T-helper 2 cell treated with Interferon-gamma antibody and Interleukin-4, amounts not matched to agents 100 ng/mL and 5 ng/mL, for 36 hours (primary cell): Measurements from ENCODE around the gene TMEM119. TPM values are rescaled to one million over a fixed set of nuclear protein-coding genes. Genes with fewer than 3 reads are reported as not detected.
"Not testable (repeated sequence)": the region's sequence is repeated elsewhere in the genome, so short reads cannot be mapped to it uniquely, and the experiment has no call there.

Source experiments
- intact Hi-C: fragments of 100-400 bp; cut with micrococcal nuclease; formaldehyde crosslinking; loops from one replicate; pipeline ENCODE4 v1.15.1; 2023
- total RNA-seq: library from RNA; stranded (reverse); gene quantifications from 2 replicates; pipeline ENCODE4 v1.2.3, GENCODE V29; 2022

Gene TMEM119
- total RNA-seq, 1 donor from 2014 or later, result 0.41 TPM

DNA sequence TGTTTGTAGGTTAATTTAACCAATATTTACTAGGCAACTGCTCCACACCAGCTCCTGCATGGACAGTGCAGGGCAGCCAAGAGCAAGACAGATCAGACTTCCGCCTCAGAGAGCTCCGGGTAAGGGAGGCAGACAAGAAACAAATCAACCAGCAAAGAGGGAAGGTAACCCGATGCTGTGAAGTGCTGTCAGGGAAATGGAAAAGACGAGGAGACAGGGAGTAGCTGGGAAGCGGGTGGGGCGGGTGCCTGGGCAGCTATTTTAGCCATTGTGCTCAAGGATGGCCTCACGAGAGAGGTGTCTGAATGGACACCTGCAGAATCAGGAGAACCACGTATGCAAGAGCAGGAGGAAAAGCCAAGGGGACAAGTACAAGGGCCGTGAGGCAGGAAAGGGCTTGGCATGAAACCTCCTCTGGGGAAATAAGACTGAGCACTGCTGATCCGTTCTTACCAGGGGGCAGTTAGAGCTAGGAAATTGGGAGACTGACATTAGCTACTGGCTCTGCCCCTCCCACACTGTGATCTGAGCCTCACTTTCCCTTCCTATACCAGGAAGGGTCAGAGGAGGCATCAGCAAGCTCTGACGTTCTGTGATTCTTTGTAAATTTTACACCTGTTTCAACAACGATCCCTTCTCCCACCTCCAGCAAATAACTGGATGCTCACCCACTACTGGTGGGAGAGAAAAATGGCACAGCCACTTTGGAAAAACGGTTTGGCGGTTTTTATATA, 6.5 kb upstream of the TMEM119 start:
- intact Hi-C loops, result no loop called here

GRCh38 chr12:108603743-108604142, 5.9 kb upstream of the TMEM119 start:
- intact Hi-C loops, result no loop called here

- intact Hi-C loops, result no loop called here
These were observed 5.3 kb upstream of the TMEM119 start for GRCh38 chr12:108602976-108603704.

DNA sequence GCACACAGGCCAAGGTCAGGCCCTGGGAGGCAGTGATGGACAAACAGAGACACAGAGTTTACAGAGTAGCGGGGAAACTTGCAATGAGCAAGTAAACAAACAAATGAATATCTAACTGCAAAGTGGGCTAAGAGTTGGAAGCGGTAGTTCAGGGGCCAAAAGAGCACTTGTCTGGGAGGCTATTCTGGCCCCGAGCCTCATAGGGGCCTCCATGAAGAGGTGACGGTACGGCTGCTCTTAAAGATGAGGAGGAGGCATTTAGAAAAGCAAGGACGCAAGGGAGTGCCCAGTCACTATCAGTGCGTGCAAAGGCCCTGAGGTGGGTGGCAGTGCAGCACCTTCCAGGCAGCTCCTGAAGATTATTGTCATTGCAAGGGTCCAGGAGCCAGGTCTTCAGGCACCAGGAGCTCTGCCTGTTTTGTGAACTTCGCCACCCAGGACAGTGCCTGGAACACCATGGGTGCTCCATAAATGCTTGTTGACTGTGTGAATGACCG, 4.4 kb upstream of the TMEM119 start:
- intact Hi-C loops, result no loop called here

DNA sequence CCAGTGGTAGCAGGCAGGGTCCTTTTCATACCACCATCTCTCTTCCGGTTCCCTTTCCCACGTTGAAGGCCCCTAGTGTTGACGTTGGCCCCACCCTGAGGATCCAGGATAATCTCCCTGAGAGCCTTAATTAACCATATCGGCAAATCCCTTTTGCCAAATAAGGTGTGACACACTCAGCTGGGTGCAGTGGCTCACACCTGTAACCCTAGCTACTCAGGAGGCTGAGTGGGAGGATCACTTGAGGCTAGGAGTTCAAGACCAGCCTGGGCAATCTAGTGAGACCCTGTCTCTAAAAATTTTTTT, 2.8 kb upstream of the TMEM119 start:
- intact Hi-C loops, result no loop called here

GRCh38 chr12:108599948-108600701, 2.2 kb upstream of the TMEM119 start:
- intact Hi-C loops, result no loop called here

DNA sequence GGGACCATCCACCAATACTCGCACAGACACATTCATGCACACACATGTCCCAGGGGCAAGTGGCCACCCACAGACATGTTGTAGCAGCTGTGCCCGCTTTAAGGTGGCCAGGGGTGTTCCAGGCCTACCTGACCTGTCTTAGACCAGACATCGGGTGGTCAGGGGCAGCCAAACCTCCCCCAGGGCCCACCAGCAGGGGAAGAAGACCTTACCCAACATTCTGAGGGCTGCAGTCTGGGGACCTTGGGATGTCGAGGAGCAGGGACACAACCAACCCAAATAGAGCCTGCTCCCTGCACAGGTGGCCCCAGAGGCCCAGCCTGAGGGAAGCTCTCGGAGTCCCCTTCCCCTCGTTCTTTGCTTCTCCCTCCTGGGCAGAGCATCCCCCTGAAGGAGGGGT, 1.7 kb upstream of the TMEM119 start:
- intact Hi-C loops, result no loop called here

DNA sequence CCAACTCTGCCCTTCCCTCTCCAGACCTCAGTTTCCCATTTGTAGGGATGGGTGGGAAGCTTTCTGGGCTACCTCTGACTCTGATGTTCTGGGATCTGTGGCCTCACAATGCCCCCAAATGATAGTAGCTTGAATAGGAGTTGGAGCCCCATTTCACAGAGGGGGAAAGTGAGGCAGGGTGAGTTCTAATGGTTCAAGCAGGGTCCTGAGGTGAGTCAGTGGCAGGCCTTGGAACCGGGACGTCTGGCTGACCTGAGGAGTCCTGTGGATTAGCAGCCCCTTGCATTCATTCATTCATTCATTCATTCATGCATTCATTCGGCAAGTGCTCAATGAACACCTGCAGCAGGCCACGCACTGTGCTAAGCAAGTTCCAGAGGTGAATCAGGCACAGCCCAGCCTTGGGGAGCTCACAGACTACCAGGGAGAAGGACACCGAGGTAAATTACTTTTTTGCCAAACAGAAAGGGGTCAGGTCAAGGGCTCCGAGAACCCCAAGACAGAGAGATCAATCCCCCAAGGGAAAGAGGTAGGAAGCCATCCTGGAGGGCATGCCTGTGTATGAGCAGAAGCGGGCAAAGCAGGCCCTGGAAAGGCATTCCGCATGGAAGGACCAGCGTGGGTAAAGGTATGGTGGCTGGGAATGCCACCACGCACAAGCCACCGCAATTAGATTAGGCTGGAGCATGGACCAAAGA, 818 bp upstream of the TMEM119 start:
- intact Hi-C loops, result no loop called here

DNA sequence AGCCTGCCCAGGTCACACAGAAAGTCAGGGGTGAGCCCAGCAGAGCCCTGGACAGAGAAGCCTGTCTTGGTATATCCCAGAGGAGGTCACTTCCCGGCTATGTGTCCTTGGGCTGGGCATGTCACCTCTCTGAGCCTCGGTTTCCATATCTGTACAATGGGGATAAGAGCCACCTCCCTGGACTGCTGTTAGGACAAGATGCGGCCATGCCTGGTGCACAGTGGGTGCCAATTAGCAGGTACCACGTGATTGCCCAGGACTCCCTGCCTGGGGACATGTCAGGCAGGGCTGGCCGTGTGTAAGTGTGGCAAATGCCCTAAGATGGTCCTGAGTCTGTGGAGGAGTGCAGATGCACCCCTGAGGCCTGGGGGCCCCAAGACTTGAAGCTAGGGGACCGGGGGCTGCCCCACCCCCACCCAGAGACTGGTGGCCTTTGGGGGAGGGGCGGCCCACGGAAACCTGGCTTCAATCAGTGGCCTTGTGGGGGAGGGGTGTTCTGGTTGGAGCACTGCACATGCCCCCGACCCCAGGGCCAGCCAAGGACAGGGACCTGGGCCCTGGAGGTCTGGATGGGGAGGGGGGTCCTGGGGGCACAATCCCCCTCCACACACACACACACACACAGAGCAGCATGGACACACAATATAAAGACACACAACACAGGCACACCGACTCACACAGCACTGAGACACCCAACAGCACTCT, 878 bp downstream of the TMEM119 start:
- intact Hi-C loops, result no loop called here

DNA sequence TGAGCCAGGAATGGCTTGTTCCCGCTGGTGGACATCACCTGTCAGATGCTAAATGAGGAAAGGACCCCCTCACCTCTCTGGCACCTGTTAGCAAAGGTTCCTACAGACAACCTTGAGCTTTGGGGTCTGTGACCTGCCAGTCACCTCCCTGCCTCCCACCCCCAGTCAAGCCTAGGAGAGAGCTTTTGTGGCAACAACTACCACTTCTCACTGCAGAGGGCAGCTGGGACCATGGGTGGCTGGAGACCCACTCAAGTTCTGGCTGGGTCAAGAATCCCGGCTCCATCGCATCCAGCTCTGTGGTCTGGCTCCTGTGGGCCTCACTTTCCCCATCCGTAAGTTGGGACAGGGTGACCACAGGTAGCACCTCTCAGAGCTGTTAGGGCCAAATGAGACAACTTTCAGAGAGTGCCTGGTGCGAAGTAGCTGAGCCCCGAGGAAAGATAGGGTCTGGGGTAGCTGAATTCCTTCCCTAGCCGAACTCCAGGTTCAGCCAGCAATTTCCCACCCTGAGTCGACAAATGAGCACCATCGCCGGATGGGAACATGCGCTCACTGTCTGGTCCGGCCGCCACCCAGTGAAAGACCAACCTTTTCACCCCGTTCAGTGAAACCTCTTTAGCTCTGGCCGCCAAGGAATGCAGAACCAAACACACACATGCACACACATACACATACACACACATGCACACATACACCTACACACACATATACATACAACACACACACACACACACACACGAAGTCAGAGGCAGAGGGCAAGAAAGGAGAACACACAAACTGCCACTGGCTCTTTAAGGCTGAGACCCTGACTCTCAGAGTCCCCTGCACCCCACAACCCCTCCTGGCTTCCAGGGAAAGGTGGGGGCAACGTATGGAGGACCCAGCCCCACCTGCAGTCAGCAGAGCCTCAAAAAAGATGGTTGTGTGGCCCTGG, 1.9 kb downstream of the TMEM119 start:
- intact Hi-C loops, result no loop called here

DNA sequence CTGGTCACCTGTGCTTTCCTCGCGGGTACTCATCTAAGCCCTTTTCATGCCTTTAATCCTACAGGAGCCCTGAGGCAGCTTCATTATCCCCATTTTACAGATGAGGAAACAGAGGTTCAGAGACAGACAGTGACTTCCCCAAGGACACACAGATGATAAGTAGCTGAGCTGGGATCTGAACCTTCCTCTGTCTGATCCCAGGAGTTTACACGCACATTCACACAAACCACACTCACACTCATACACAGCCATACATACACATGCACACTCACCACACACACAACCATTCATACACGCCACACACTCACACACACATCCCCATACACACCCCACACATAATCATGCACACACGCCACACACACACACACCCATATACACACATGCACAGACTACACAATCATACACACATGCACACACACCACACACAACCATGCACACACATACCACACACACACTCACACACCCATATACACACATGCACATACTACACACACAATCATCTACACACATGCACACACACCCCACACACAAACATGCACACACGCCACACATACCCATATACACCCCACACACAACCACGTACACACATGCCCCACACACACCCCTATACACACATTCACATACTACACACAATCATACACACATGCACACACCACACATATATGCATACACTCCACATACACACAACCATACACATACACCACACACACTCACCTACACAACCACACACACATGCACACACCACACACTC, 2.7 kb downstream of the TMEM119 start:
- intact Hi-C loops, result no loop called here

- intact Hi-C loops, result no loop called here
These were observed 3.5 kb downstream of the TMEM119 start for GRCh38 chr12:108594323-108594903.

DNA sequence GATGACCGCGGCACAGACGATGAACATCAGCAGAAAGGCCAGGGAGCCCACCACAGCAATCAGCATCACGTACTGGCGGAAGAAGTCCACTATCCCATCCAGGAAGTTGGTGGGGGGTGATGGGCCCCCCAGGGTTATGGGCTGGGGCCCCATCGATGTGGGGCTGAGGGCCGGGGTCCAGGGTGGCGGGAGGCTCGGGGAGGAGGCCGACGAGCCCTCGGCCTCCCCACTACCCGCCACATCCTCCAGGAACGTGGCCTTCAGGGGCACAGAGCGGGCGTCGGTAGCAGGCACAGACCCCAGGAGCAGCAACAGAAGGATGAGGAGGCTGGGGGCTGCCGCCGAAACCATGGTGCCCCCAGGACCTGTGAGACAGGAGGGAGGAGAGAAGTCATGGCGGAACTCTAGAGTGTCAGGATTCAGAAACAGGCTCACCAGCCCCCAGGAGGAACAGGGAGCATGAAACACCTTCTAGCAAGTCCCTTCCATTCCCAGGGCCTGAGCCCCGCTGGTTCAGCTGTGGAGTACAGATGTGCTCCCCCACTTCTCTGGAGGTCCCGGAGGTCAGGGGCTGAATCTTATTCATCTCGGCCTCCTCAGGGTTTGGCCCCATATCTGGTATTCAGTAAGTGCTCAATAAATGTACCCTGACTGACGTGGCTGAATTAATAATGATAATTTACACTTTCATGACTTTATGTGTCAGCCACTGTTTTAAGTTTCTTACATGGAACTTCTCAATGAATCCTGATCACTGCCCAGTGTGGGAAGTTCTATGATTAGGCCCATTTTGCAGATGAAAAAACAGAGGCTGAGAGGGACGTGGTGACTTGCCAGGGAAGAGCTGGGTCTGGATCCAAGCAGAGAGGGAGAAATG, 5.6 kb downstream of the TMEM119 start:
- intact Hi-C loops, result no loop called here

DNA sequence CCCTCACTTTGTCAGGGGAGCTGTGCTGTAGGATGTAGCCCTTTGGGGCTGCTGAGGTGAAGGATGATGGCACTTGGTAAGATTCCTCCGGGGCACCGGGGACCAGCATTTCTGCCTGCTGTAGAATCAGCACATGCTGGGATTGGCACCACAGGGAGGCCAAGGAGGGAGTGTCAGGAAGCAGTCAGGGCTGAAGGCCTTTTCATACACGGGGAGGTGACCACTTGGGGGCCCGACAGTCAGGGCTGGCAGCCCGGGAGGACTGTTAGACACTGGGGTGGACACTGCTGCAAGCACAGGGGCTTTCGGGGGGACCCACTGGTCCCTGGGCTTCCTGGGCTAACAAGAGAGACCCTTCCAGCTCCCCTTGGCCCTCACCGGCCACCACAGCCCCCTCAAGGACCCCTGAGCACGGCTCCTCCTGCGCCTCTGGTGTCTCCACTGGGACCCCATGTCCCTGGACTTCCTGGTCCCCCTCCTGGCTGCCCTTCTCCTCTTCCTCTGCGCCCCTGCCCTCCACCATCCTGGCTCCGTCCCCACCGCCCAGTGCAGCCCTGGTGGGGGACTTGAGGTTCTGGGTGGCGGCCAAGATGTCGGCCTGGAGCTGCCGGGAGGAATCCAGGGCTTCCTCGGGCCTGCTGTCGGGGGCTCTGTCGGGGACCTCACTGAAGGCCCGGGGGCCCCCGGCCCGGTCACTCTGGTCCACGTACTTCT, 6.5 kb downstream of the TMEM119 start:
- intact Hi-C loops, result no loop called here

GRCh38 chr12:108590463-108590862, 7.4 kb downstream of the TMEM119 start:
- intact Hi-C loops, result not testable (repeated sequence)

DNA sequence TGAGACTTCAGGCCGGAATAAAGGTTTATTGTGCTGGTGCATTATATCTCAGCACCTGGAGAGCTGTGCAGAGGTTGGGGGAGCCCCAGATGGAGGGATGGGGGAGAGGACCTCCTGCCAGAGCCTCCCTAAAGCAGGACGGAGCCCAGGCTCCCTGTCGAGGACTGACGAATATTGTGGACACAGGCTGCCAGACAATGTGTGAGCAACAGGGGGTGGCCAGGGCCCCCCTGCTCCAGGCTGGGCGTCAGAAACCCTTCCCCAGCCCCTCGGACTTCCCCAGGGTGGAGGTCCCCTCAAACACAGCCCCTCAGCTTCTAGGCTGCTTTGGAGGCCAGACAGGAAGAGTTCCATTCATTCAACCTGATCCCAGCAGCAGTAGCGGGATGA, 8.0 kb downstream of the TMEM119 start:
- intact Hi-C loops, result no loop called here
